Gastrocnemius medialis (tissue), 4 donors: ENCODE results near the gene PTPN22.

ENCODE experiments used
- POLR2A ChIP-seq, 2 donors: fragments of 450-650 bp; IDR thresholded peaks; one replicate each; pipeline ENCODE4 v1.6.1; 2017; ENCODE audit warnings: antibody characterized with exemption in 2 of 2, mild to moderate bottlenecking in 2 of 2, moderate library complexity in 2 of 2
- TF ChIP-seq, protein P1 (sequence below), 5 experiments: fragments of 450-650 bp in 3 of 5; fragments of 200-600 bp in 2 of 5; sonication (generic) in 2 of 5; IDR thresholded peaks in 4 of 5; conservative IDR thresholded peaks in 1 of 5; 1 replicate in 4 of 5; 2 replicates in 1 of 5; pipeline ENCODE4 v1.5.1; 2016 to 2019; ENCODE audit warnings: antibody characterized with exemption in 5 of 5, mild to moderate bottlenecking in 3 of 5, moderate library complexity in 3 of 5

DNA sequence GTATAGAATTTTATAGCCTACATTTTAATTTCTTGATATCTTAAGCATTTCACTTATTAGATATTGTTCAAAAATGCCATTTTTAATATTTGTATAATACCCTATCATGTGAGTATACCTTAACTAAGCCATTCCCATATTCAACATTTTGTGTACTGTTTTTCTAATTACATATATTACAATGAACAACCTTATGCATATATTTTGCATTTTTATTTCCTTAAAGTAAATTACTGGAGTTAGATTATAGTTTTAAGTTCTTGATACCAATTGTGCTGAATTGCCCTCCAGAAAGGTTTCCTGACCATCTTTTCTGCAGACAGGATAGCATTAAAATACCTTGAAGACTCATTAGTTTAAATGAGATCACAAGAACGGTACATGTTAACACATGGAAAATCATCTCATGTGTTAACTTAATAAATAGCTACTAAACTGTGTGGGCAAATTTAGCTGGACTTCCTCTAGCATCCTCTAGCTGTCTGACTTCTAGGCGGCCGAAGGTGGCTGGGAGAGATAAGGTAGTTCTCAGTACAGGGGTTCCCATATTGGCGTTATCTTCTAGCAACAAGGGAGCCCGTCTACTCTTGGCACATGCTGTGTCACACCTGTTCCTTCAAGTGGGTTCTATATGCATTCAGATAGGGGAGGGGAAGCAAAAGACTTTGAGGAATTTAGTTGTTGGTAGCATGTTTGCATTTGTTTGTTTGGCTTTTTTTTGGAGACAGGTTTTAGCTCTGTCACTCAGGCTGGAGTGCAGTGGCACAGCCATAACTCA, 42.6 kb upstream of the PTPN22 start:
- TF ChIP-seq, protein P1, sequence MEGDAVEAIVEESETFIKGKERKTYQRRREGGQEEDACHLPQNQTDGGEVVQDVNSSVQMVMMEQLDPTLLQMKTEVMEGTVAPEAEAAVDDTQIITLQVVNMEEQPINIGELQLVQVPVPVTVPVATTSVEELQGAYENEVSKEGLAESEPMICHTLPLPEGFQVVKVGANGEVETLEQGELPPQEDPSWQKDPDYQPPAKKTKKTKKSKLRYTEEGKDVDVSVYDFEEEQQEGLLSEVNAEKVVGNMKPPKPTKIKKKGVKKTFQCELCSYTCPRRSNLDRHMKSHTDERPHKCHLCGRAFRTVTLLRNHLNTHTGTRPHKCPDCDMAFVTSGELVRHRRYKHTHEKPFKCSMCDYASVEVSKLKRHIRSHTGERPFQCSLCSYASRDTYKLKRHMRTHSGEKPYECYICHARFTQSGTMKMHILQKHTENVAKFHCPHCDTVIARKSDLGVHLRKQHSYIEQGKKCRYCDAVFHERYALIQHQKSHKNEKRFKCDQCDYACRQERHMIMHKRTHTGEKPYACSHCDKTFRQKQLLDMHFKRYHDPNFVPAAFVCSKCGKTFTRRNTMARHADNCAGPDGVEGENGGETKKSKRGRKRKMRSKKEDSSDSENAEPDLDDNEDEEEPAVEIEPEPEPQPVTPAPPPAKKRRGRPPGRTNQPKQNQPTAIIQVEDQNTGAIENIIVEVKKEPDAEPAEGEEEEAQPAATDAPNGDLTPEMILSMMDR (IDR thresholded peaks at IDR 0.05 in 4 of 5, conservative IDR thresholded peaks at IDR 0.05 in 1 of 5), result no peak
- TF ChIP-seq POLR2A (IDR thresholded peaks at IDR 0.05), result no peak
